GM21825 (cell line): Measurements from ENCODE around the gene SH3GL1.

Source experiments
- ATAC-seq: cut with Tn5 transposase; IDR thresholded peaks from one replicate; pipeline ENCODE4 v1.9.1; 2021; ENCODE audit warnings: mild to moderate bottlenecking, moderate library complexity; ENCODE audit not compliant: unreplicated experiment

The SH3GL1 gene

DNA sequence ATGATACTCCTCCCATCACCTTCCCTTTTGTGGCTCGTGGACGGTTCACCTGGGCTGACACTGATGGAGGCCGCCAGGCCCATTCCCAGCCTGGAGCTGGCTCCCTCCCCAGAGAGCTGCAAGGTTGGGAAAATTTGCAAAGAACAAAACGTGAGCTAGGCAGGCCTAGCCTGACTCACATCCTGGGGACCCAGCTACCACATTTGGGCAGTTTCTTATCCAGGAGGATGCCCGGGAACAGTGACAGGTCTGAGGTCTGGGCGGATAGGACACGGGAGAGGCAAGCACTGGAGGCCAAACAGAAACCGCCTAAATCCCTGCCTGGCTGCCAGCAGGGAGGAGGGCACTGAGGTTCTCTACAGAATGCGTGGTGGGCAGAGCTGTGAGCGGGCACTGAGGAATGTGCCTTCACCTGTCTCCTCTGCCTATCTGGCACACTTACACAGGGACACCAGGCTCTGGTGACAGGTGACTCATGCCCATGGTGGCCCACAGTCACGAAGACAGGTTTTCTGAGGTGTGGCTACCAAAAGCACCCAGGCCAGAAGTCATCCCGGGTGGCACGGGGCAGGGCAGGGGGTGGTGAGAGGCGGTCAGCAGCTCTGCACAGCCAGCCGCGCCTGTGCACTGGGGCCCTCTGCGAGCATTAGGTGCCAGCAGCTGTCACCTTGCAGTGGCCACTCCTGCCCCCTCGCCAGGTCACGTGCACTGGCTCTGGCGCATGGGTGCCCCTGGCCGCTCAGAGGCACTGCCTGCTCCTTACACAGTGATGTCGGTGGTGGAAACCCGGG lies 23.2 kb downstream of the SH3GL1 start:
- ATAC-seq, result no peak

GRCh38 chr19:4376671-4376990 lies 23.7 kb downstream of the SH3GL1 start:
- ATAC-seq, result no peak

- ATAC-seq, result no peak
Measured at GRCh38 chr19:4376028-4376670, 24.2 kb downstream of the SH3GL1 start.

GRCh38 chr19:4375164-4376027 lies 25.0 kb downstream of the SH3GL1 start:
- ATAC-seq, result no peak

GRCh38 chr19:4374498-4375163 lies 25.7 kb downstream of the SH3GL1 start:
- ATAC-seq, result no peak

- ATAC-seq, result no peak
Measured at GRCh38 chr19:4373601-4374497, 26.5 kb downstream of the SH3GL1 start.

GRCh38 chr19:4373013-4373367 lies 27.4 kb downstream of the SH3GL1 start:
- ATAC-seq, result no peak

DNA sequence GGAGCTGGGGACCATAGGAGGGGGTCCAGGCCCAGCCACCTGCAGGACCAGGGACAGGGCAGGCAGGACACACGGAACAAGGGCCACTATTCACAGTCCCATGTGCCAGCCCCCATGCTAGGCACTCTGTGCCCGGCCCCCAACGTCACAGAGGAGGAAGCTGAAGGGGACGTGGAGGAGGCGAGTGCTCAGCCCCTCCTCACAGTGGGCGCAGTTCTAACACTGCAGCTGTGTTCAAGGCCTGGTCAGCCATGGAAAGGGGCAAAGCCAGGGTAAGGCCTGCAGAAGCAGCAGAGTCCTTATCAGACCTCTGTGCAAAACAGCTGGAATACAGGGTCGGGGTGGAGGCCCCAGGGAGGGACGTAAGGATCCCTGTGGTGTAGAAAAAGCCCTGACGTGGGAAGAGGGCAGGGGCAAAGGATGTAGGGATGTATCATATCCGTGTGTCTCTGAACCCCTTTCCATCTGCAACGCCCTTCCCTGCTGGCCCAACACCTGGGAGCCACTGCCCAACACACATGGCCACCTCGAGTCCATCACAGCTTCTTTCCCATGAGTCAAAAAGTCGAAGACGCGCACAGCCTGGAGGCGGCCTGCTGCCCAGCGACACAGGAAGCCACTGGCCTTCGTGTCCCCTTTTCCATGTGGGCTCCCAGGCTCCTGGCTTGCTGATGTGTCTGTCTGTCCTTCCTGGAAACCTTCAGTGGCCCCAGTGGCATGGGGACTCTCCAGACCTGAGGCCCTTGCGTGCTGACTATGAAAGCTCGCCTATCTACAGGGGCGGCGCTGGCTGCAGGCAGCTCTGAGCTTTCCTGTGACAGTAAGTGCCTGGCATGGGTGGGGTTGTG lies 28.0 kb downstream of the SH3GL1 start:
- no peak for ATAC-seq

DNA sequence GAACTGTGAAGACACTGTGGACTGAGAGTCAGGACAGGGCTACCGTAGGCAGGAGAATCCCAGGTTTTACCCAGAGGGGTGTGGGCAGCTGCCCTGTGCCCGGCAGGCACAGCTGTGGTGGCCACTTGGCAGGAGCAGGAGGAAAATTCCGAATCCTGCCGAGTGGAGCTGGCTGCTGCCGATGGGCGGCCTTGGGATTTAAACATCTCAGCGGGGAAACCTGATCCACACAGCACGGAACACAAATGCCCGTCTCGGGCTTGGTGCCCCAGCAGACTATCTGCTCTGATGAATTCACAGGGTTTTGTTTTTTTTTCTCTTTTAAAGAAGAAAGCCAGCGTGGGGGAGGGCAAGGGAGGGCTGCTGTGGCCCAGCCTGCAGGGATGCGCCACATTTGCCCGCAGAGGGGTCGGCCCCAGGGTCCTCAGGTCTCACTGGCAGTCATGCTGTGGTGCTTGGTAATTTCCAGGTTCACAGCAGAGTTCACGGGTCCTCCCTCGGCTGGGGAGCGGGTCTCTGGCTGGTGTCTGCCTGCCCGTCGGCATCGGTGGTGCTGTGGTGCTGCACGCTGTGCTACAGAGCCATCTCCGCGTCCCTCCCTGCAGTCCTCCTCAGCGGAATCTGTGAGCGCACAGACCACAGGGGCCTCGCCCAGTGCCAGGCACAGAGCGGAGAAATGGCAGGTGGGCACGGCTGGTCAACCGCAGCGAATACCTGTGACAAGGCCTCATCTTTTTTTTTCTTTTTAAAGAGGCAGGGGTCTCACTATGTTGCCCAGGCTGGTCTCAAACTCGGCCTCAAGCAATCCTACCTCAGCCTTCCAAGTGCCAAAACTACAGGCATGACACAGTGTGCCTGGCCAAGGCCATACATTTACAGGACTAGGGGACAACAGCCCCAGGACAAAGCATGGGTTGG lies 28.8 kb downstream of the SH3GL1 start:
- no peak for ATAC-seq

- ATAC-seq, result no peak
Measured at GRCh38 chr19:4370418-4371041, 29.8 kb downstream of the SH3GL1 start.

DNA sequence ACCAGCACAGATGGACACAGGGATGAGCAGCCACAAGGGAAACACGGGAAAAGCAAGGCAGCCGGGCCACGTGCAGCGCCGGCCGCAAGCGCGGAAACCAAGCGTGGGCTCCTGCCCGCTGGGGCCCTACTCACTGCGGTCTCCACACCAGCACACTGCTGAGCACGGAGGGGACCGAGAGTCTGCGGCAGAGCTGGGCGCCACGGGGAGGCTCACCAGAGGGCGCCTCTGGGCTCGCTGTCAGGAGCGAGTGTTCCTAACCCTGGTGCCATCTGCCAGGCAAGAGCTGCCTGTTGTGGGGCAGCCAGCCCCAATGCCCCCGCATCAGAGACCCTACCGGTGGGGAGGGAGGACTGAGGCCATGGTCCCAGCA lies 30.5 kb downstream of the SH3GL1 start:
- peak; percentile 34 for ATAC-seq

- ATAC-seq, result peak; percentile 40
Measured at GRCh38 chr19:4369109-4369887, 31.0 kb downstream of the SH3GL1 start.

- no peak for ATAC-seq
Measured at GRCh38 chr19:4368128-4368820, 32.1 kb downstream of the SH3GL1 start.

DNA sequence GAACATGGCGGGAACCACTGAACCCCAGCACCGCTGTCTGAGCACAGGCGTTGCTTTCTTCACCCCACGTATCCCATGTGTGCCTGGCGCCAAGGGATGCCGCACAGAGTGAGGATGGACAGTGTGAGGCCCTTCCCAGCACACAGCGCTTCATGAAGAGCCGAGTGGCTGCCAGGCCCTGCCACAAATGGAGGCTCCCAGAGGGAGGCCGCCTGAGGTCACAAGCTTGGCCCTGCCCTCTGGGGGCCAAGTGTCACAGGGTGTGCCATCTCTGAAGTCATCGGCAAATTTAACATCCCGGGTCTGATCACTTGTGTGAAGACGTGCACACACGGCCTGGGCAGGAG lies 32.6 kb downstream of the SH3GL1 start:
- ATAC-seq, result no peak

DNA sequence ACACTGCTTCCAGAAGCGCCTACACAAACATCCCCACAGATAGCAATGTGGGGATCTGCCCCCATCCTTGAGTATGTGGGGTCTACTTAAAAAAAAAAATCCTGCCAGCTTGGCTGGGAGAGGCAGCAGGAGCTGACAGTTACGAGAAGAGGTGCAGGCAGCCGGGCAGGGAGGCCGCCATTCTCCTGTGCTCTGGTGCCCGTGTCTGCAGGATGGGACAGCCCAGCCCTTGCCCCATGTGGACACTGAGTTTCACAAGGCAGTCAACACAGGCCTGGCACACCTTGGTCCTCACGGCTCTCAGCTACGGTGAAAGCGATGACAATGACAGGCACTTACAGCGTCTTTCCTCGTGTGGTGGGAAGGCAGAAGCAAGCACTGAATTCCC lies 33.0 kb downstream of the SH3GL1 start:
- ATAC-seq, result no peak

DNA sequence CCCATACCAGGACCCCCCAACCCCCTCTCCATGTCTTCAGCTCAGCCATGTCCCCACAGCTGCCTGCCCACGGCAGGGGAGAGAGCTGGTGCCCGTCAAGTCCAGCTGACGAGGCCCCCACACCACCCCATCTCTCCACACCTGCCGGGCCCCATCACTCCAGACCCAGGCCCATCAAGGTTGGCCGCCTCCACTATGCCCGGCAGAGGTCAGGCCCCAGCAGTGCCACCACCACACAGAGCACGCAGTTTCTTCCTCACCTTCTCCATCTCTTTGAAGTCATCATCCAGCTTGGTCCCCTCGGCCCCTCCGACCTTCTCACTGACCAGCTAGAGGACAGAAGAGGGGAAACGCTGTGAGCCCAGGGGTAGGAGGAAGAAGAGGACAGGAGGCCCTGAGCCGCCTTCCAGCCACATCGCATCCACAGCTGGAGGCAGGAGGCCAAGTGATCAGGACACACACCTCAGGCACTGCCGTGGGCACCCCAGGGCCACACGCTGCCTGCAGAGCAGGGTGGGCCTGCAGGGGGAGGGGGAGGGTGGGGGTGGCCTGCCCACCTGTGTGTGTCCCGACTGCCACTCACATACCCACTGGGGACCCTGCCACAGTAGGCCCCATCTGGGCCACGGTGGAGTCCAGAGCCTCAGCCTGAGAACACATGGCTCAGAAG lies 33.5 kb downstream of the SH3GL1 start:
- no peak for ATAC-seq
